Body of pancreas (tissue), 4 donors: ENCODE measurements around the gene NPAS1. TPM values are rescaled to one million over a fixed set of nuclear protein-coding genes. Genes with fewer than 3 reads are reported as not detected.

Source experiments
- ATAC-seq: fragments of 150-250 bp; one replicate; pipeline ENCODE4 v1.9.1; 2016
- DNase-seq, 4 donors: peaks; one replicate each; pipeline ENCODE4 v3.0.0-alpha.2; 2019
- H3K27ac ChIP-seq, 4 donors: fragments of 200-600 bp; sonication (generic); 1 replicate in 3 of 4; 2 replicates in 1 of 4; pipeline versions ENCODE4 v1.5.1 to v1.6.1; 2016 to 2019; ENCODE audit warnings: mild to moderate bottlenecking in 1 of 4, mixed read lengths in 1 of 4, moderate library complexity in 1 of 4
- H3K27me3 ChIP-seq, 2 donors: fragments of 200-600 bp; sonication (generic); one replicate each; pipeline ENCODE4 v1.6.0; 2016; ENCODE audit warnings: mild to moderate bottlenecking in 1 of 2
- H3K36me3 ChIP-seq, 2 donors: fragments of 200-600 bp; sonication (generic); replicated peaks in 1 of 2; 2 replicates each; pipeline ENCODE4 v1.5.1; 2016; ENCODE audit warnings: low read depth in 2 of 2; ENCODE audit not compliant: insufficient read depth in 1 of 2
- H3K4me1 ChIP-seq: fragments of 200-600 bp; sonication (generic); one replicate; pipeline ENCODE4 v1.6.0; 2016
- H3K4me3 ChIP-seq, 2 donors: fragments of 200-600 bp; sonication (generic); 1 replicate in 1 of 2; 2 replicates in 1 of 2; pipeline ENCODE4 v1.5.1; 2016 to 2019
- H3K9me3 ChIP-seq, 3 donors: fragments of 200-600 bp; sonication (generic); 1 replicate in 2 of 3; 2 replicates in 1 of 3; pipeline ENCODE4 v1.5.1; 2016
- CTCF ChIP-seq, 7 experiments: fragments of 450-650 bp in 4 of 7; fragments of 200-600 bp in 3 of 7; sonication (generic) in 3 of 7; IDR thresholded peaks; one replicate each; pipeline ENCODE4 v1.5.1; 2016 to 2019; ENCODE audit warnings: antibody characterized with exemption in 7 of 7
- POLR2A ChIP-seq, 3 donors: fragments of 450-650 bp; IDR thresholded peaks; one replicate each; pipeline ENCODE4 v1.6.1; 2016; ENCODE audit warnings: antibody characterized with exemption in 3 of 3, mild to moderate bottlenecking in 2 of 3
- WGBS, 2 donors: methylation state at CpG; one replicate each; pipeline ENCODE4 v1.1.5; 2017; 5-methylcytosine and 5-hydroxymethylcytosine counted together
- intact Hi-C: fragments of 100-400 bp; cut with DNase I; formaldehyde crosslinking; loops from one replicate; pipeline ENCODE4 v1.15.1; 2023
- total RNA-seq, 2 donors: library from RNA; depleted of rRNA; stranded (reverse); fragments of >200 nt; gene quantifications; one replicate each; pipeline ENCODE4 v1.1.0, GENCODE V29; 2016

NPAS1 gene
- total RNA-seq, 2 donors from 2014 or later = not detected

GRCh38 chr19:47039239-47039874, 19.7 kb downstream of the NPAS1 start:
- ATAC-seq (no peak), DNase-seq (no peak)
- H3K27ac ChIP-seq = no peak overlapping the region
- 84 to 86% methylated on average over 9 to 12 of the region's 17 CpGs for WGBS, 2 donors
- peaks cover 17% of the 10 kb centered on the region for H3K4me1 ChIP-seq
- H3K9me3 ChIP-seq = no peaks in the 10 kb centered on the region
- no peaks in the 10 kb centered on the region for H3K36me3 ChIP-seq
- TF ChIP-seq CTCF (IDR thresholded peaks at IDR 0.05) (no peak), POLR2A (IDR thresholded peaks at IDR 0.05) (no peak)
- intact Hi-C loops = no loop called here
- H3K27me3 ChIP-seq = peaks cover 0 to 5% of the 10 kb centered on the region in 2 donors
- H3K4me3 ChIP-seq = no peak overlapping the region

GRCh38 chr19:47040869-47041268, 21.2 kb downstream of the NPAS1 start:
- TF ChIP-seq POLR2A (IDR thresholded peaks at IDR 0.05) = no peak
- TF ChIP-seq CTCF (IDR thresholded peaks at IDR 0.05) = no peak
- Histone ChIP-seq H3K9me3 (no peaks in the 10 kb centered on the region), H3K36me3 (no peaks in the 10 kb centered on the region), H3K4me3 (no peak overlapping the region), H3K27me3 (no peaks in the 10 kb centered on the region), H3K27ac (no peak overlapping the region), H3K4me1 (peaks cover 8% of the 10 kb centered on the region)
- WGBS, 2 donors = 66 to 74% methylated on average over 5 to 8 of the region's 8 CpGs
- no peak for ATAC-seq
- intact Hi-C loops = no loop called here
- no peak for DNase-seq

- H3K9me3 ChIP-seq = no peaks in the 10 kb centered on the region
- TF ChIP-seq POLR2A (IDR thresholded peaks at IDR 0.05) (no peak), CTCF (IDR thresholded peaks at IDR 0.05) (no peak)
- intact Hi-C loops = no loop called here
- no peak for ATAC-seq
- 92 to 94% methylated on average over 19 to 35 of the region's 56 CpGs for WGBS, 2 donors
- no peak overlapping the region for H3K4me3 ChIP-seq
- no peaks in the 10 kb centered on the region for H3K27me3 ChIP-seq
- no peak overlapping the region for H3K27ac ChIP-seq
- DNase-seq = no peak
- H3K4me1 ChIP-seq = peaks cover 9% of the 10 kb centered on the region
- no peaks in the 10 kb centered on the region for H3K36me3 ChIP-seq
Measured at GRCh38 chr19:47044946-47045866, 25.6 kb downstream of the NPAS1 start.

GRCh38 chr19:47045867-47046470, 26.3 kb downstream of the NPAS1 start:
- peaks cover 9% of the 10 kb centered on the region for H3K4me1 ChIP-seq
- no peaks in the 10 kb centered on the region for H3K9me3 ChIP-seq
- intact Hi-C loops = no loop called here
- no peak for ATAC-seq
- TF ChIP-seq CTCF (IDR thresholded peaks at IDR 0.05) (no peak), POLR2A (IDR thresholded peaks at IDR 0.05) (no peak)
- H3K27ac ChIP-seq = no peak overlapping the region
- H3K4me3 ChIP-seq = no peak overlapping the region
- H3K27me3 ChIP-seq = no peaks in the 10 kb centered on the region
- no peaks in the 10 kb centered on the region for H3K36me3 ChIP-seq
- 89 to 91% methylated on average over 30 to 36 of the region's 45 CpGs for WGBS, 2 donors
- DNase-seq = no peak
